GM19240 (cell line): ENCODE results near the gene ETV3.

Experiments used
- DNase-seq: peaks from one replicate; pipeline ENCODE4 v3.0.0; 2011; ENCODE audit warnings: low spot score; ENCODE audit not compliant: insufficient read length

The ETV3 gene

DNA sequence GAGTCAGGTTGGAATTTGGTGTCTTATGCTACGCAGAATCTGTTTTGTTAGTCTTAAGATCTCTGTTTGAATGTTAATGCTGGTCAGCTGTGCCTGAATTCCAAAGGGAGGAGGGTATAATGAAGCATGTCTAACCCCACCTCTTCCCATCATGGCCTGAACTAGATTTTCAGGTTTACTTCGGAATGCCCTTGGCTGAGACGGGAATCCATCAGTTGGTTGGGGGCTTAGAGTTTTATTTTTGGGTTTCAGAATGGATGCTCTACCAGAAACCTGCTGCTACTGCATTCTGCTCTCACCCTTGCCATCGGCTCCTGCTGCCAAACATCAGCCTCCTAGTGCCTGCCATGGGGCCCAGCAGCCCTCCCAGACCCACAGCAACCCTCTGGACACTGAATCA, 24.1 kb upstream of the ETV3 start:
- DNase-seq: no peak

DNA sequence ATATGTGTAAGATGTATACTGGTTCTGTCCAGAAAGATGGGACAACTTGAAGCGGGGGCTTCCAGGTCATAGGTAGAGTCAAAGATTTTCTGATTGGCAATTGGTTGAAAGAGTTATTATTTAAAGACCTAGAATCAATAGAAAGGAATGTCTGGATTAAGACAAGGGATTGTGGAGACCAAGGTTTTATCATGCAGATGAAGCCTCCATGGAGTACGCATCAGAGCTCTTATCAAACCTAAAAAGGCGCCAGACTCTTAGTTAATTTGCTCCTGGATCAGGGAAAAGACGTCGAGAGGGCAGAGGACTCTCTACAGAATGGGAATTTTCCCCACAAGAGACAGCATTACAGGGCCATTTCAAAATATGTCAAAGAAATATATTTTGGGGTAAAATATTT, 23.7 kb upstream of the ETV3 start:
- DNase-seq: no peak

- no peak for DNase-seq
These were observed 20.8 kb upstream of the ETV3 start for GRCh38 chr1:157158967-157159366.

DNA sequence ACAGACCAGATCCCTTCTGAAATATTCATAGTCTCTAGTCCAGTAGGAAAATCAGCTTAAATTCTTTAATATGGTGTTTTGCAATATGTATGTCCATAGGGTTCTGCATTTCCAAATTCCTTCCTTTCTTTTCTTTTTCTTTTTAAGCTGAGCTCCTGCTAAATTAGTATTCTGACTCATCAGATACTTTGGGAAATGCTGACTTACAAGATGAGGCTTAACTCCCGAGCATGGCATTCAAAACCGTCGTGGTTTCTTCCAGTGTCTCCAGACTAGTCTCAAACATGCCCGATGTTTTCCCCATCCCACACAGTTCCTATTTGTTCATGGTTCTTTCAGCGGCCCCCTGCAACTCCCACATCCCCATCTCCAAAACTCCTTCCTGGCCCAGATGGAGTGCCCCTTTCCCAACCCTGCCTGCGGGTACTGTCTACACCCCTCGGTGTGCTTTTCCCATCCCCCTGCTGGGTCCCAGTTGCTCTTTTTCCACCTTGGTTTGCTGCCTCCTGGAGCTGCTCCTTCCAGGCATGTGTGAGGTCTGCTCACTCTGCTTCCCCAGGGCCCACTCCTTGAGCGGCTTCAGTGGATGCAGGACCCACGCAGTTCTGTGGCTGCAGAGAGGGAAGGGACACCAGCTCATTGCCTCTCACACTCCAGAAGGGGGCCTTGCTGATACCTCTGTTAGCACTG, 19.5 kb upstream of the ETV3 start:
- DNase-seq: no peak

DNA sequence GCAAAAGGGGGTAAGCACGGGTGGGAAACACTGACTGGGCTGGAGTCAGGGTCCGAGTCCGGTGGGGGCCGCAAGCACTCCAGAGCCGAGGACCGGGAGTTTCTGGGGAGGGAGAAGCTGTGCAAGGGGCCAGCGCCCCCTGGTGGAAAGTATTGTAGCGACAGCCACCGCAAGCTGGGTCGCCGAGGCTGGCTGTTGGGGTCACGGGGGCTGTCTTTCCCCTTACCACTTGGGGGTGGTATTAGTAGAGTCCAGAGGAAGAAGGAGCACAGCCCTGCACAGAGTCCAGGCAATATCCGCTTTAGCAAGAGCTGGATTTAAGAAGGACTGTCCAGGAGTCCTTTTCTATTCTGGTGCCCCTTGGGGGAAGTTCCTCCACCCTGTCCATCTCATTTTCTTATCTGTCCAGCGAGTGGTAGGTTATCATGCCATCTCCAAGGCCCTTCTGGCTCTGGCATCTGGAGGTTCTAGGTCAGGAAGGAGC, 17.9 kb upstream of the ETV3 start:
- DNase-seq: no peak

GRCh38 chr1:157155658-157156057, 17.5 kb upstream of the ETV3 start:
- DNase-seq: no peak

DNA sequence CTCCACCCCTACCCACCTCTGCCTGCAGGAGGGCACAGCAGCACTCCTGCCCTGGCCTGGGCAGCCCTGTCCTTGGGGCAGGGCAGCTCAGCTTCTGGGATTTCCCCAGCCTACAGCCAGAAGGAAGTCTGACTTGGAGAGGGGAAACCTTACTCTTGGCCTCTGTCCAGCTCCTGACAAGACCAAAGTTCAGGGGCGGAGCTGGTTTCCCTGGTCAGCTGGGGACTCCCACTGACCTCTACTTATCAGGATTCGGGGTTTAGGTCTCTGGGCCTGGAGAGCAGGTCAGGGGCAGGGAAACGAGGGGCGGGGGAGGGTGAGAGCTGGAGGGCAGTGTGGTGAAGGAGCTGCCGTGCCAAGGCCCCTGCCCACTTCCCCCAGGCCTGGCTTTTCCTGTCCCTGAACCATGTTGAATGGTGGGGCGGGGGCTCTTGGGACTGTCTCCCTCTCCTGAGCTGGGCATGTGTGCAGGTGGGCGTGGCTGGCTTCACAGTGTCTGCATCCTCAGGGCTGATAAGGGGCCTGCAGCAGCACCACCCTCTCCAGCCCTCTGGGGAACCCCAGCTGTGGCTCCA, 16.8 kb upstream of the ETV3 start:
- DNase-seq: no peak

DNA sequence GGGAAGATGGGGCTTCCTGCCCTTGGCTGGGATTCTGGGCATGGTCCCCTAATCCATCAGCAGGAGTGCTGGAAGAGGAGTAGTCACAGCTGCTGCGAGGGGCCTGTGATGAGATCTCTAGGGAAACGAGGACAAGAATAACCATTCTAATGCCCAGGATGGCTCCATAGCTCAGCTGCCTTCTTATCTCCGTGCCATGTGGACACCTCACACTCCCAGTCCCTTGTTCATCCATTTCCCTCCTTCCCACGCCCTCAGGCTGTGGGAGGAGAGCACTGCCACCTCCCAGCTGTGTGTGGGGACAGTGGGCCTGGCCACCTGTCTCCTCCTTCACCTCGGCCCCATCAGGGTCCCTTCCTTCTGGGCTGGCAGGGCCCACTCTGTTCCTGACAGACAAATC, 16.1 kb upstream of the ETV3 start:
- no peak for DNase-seq

DNA sequence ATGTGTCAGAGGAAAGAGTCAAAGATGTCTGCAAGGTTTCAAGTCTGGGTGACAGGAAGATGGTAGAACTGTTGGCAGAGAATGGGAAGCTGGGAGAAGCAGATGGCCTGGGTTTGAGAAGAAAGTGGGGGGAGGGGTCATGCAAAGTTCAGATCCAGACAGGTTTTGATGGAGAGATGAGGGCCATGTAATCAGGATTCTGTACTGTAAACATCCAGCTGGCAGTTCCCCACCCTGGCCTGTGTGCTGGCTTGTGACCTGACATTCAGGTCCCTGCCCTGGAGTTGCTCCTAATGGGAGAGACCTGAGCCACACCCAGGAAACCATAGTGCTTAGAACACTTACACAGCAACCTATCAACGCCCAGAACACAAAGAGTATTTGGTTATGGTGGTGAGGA, 15.6 kb upstream of the ETV3 start:
- DNase-seq: no peak

DNA sequence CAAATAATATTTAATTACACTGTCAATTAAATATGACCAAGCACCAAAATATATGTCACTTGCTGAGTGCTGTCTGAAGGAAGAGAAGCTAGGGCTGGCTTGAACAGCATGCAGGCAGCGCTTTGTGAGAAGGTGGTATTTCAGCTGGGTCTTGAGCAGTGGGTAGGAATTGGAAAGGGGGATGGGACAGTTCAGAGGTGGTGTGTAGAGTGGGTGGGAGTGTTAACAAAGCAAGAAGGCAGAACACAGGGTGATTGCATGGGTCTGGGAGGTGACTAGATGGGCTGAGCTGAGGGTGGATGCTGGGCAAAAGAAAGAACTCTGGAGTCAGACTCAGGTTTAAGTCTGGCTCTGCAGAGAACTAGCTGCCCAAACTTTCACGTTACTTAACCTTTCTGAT, 14.3 kb upstream of the ETV3 start:
- DNase-seq: no peak

- no peak for DNase-seq
These were observed 13.3 kb upstream of the ETV3 start for GRCh38 chr1:157151506-157151905.

- DNase-seq: no peak
These were observed 12.9 kb upstream of the ETV3 start for GRCh38 chr1:157151073-157151472.

DNA sequence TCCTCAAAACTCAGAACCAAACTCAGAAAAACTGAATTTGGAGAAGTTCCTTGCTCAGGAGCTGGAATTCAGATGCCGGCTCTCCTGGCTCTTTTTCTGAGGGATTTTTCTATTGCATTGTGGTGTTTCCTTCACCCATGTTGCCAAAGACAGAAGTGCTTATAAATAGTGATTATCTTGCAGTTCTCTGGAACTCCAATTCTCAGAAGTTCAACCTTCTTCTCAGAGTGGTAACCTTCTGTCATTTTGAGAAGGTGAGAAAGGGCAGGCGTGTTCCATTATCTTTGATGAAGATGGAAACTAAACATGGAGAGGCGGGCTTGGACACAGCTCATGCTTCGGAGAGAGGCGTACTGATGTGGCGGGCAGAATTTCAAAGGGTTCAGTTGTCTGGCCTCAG, 12.4 kb upstream of the ETV3 start:
- no peak for DNase-seq

DNA sequence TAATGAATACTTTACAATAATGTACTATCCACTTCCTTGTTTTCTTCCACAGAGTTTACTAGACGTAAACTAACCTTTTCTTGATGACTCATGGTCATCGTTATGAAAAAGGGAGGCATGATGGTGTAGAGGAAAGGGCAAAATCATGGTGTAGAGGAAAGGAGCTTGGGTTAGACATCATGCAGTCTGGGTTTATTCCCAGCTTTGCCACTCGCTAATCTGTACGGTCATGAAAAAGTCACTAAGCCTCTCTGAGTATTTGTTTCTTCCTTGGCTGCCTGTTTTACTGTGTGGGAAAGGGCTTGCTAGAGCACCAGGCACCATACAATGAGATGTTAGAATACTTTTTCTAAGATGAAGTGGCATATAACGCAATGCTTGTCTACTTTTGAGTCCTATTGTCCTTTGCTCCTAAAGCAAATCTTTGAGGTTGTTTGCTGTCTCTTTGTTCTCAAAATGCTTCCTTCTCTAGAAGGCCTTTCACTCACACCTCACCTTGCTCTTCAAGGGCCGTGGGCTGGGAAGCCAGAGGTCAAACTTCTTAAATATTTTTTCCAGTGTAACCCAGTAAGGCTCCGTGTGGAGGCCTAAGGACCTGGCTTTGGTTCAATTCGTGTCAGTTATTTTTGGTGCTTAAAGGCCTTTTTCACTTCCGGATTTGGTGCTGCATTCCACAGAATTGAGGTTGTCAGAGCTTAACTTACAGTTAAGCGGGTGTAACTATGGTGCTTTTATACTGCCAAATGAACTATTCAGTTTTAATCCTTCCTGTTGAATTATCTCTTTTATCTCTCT, 9.9 kb upstream of the ETV3 start:
- no peak for DNase-seq

DNA sequence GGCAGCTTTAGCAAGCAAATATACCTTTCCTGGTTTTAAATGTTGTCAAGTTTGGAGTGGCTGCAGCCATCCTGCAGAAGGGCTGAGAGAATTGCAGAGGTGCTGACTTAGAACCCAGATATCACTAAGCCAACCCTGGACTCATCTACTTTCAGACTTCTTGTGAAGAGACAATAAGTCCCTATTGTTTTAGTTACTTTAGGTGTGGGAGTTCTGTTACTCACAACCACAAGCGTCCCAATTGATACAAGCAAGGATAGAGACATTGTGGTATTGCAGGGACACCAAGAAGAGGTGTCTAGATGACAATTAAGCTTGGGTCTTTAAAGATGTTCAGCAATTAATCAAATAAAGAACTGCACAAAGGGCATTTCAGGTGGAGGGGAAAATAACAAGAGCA, 8.8 kb upstream of the ETV3 start:
- DNase-seq: no peak

GRCh38 chr1:157146244-157146643, 8.0 kb upstream of the ETV3 start:
- no peak for DNase-seq

- no peak for DNase-seq
These were observed 6.9 kb upstream of the ETV3 start for GRCh38 chr1:157145076-157145475.

- DNase-seq: no peak
These were observed 6.3 kb upstream of the ETV3 start for GRCh38 chr1:157144509-157144908.

- no peak for DNase-seq
These were observed 4.7 kb upstream of the ETV3 start for GRCh38 chr1:157142765-157143423.

DNA sequence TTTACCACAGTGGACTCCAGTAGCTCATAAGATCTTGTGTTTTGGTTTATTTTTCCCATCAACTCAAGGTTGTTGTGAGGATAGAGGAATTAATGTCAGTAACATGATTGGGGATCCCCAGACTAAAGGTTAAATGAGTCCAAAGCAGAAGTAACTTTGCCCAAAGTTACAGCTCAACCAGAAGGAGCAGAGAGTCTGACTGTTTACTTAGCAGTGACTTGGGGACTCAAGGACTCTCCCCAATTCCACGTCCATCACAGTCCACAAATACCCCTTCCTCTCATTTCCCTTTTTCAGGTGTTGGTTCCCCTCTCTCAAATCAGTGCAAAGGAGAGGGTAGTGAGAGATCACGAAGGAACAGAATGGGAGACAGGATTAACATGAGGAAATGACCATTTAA, 4.0 kb upstream of the ETV3 start:
- no peak for DNase-seq

- no peak for DNase-seq
These were observed 3.1 kb upstream of the ETV3 start for GRCh38 chr1:157141212-157141855.
